PC-9 (cell line): ENCODE measurements around the gene DCAF6. TPM values are rescaled to one million over a fixed set of nuclear protein-coding genes. Genes with fewer than 3 reads are reported as not detected.

Experiments
- BruUV-seq: library from RNA; stranded (reverse); fragments of 400-500 nt; replicated peaks from 2 replicates; lab custom pipeline; 2021; lab: Mats Ljungman, UMichigan
- CTCF ChIA-PET: fragments of 300-600 bp; sonication (Branson Sonifier 250); formaldehyde crosslinking; loops from one replicate; lab custom pipeline; 2022; ENCODE audit warnings: antibody characterized with exemption; lab: Charles Lee
- POLR2A ChIA-PET: fragments of 300-600 bp; sonication (Branson Sonifier 250); formaldehyde crosslinking; loops from one replicate; lab custom pipeline; 2022; ENCODE audit warnings: antibody characterized with exemption; ENCODE audit not compliant: unreplicated experiment; lab: Charles Lee
- DNase-seq, 2 experiments: peaks; one replicate each; pipeline versions ENCODE4 v3.0.0 to v3.0.0-alpha.2; 2015 to 2022; ENCODE audit warnings: mixed read lengths in 1 of 2
- H2AFZ ChIP-seq: fragments of 200-600 bp; sonication (generic); 2 replicates; pipeline ENCODE4 v1.8.1; 2017; ENCODE audit warnings: antibody characterized with exemption
- H3F3A ChIP-seq: fragments of 200-600 bp; sonication (generic); 2 replicates; pipeline ENCODE4 v1.8.1; 2017; ENCODE audit warnings: antibody characterized with exemption, mild to moderate bottlenecking, low read depth; ENCODE audit not compliant: insufficient read depth
- H3K27ac ChIP-seq: fragments of 200-600 bp; sonication (generic); 2 replicates; pipeline ENCODE4 v1.6.1; 2016; ENCODE audit warnings: mixed run types
- H3K27me3 ChIP-seq: fragments of 200-600 bp; sonication (generic); 2 replicates; pipeline ENCODE4 v1.6.1; 2016; ENCODE audit warnings: low read depth, mixed run types; ENCODE audit not compliant: insufficient read depth
- H3K36me3 ChIP-seq: fragments of 200-600 bp; sonication (generic); 2 replicates; pipeline ENCODE4 v1.6.1; 2016; ENCODE audit warnings: low read depth, mixed run types
- H3K4me1 ChIP-seq: fragments of 200-600 bp; sonication (generic); replicated peaks from 2 replicates; pipeline ENCODE4 v1.6.1; 2016; ENCODE audit warnings: mixed run types; ENCODE audit not compliant: insufficient read depth
- H3K4me2 ChIP-seq: fragments of 200-600 bp; sonication (generic); 2 replicates; pipeline ENCODE4 v1.6.1; 2017; ENCODE audit warnings: mixed run types
- H3K4me3 ChIP-seq: fragments of 200-600 bp; sonication (generic); 2 replicates; pipeline ENCODE4 v1.6.1; 2016; ENCODE audit warnings: mixed run types
- H3K79me2 ChIP-seq: fragments of 200-600 bp; sonication (generic); 2 replicates; pipeline ENCODE4 v1.6.1; 2017; ENCODE audit warnings: low read depth, mixed run types
- H3K9me2 ChIP-seq: fragments of 200-600 bp; sonication (generic); 2 replicates; pipeline ENCODE4 v1.8.1; 2017; ENCODE audit warnings: mild to moderate bottlenecking; ENCODE audit not compliant: insufficient read depth
- H3K9me3 ChIP-seq: fragments of 200-600 bp; sonication (generic); 2 replicates; pipeline ENCODE4 v1.8.1; 2016; ENCODE audit warnings: low read depth; ENCODE audit not compliant: insufficient read depth
- H4K20me1 ChIP-seq: fragments of 200-600 bp; sonication (generic); 2 replicates; pipeline ENCODE4 v1.8.1; 2017; ENCODE audit not compliant: insufficient read depth
- CTCF ChIP-seq: fragments of 200-600 bp; sonication (generic); conservative IDR thresholded peaks from 2 replicates; pipeline ENCODE4 v1.6.1; 2017; ENCODE audit warnings: mixed run types, antibody characterized with exemption, mild to moderate bottlenecking, moderate library complexity
- EZH2 ChIP-seq: fragments of 200-600 bp; sonication (generic); IDR thresholded peaks from 2 replicates; pipeline ENCODE4 v1.8.0; 2017; ENCODE audit warnings: antibody characterized with exemption, low read depth
- intact Hi-C: fragments of 100-400 bp; cut with micrococcal nuclease; formaldehyde crosslinking; loops from one replicate; pipeline ENCODE4 v1.10.0; 2022; ENCODE audit not compliant: unreplicated experiment
- total RNA-seq: library from RNA; stranded (reverse); gene quantifications from 2 replicates; pipeline ENCODE4 v1.2.3, GENCODE V29; 2021

DCAF6 gene
- total RNA-seq, 1 experiment from 2014 or later = 77.4 TPM

- H3K27me3 ChIP-seq = no peaks in the 10 kb centered on the region
- H3K4me2 ChIP-seq = peak overlapping the region; percentile 91
- no peaks in the 10 kb centered on the region for H3K9me3 ChIP-seq
- H3K9me2 ChIP-seq = no peaks in the 10 kb centered on the region
- peak in 1 of 2 experiments; percentile 25 for DNase-seq
- H3K79me2 ChIP-seq = peaks cover 78% of the 10 kb centered on the region
- H3K4me1 ChIP-seq = peaks cover 36% of the 10 kb centered on the region
- no peaks in the 10 kb centered on the region for H4K20me1 ChIP-seq
- H3K4me3 ChIP-seq = peak overlapping the region; percentile 82
- ChIA-PET POLR2A (interaction anchor here (0.6 to 1.0 kb wide), 5 partner anchors 115 to 548 kb away, joined by 3 to 6 read pairs (median 5); no protein-coding TSS in a partner anchor), CTCF (interaction anchor here (0.6 kb wide), 1 partner anchor 14 kb away, joined by 4 read pairs; no protein-coding TSS in a partner anchor)
- intact Hi-C loops = loop anchor here (1.0 to 10.0 kb wide), 5 partner anchors 115 to 711 kb away; partner anchors contain the start of genes MPZL1 and POU2F1
- H3K36me3 ChIP-seq = no peaks in the 10 kb centered on the region
- TSS peak; percentile 63 for BruUV-seq
- no peak for TF ChIP-seq CTCF
- no peak for TF ChIP-seq EZH2
- H2AFZ ChIP-seq = peak overlapping the region; percentile 90
- H3F3A ChIP-seq = peaks cover 13% of the 10 kb centered on the region; the same call in 1 of the 2 replicates
- H3K27ac ChIP-seq = peak overlapping the region; percentile 39
Observed at GRCh38 chr1:167935216-167936067, 1.0 kb upstream of the DCAF6 start.

GRCh38 chr1:167936930-167937708, 636 bp downstream of the DCAF6 start, which contains the start of gene MPC2:
Gene MPC2 (minus strand): TSS chr1:167937072. CDS start chr1:167935841, 1,231 bp downstream.
- H4K20me1 ChIP-seq = no peaks in the 10 kb centered on the region
- POLR2A ChIA-PET = interaction anchor here (0.5 to 0.7 kb wide), 5 partner anchors 115 to 1010 kb away, joined by 3 to 10 read pairs (median 5); partner anchors contain the start of genes CREG1 and POU2F1
- CTCF ChIA-PET = interaction anchor here (1.2 kb wide), 1 partner anchor 15 kb away, joined by 4 read pairs; no protein-coding TSS in a partner anchor
- peaks cover 13% of the 10 kb centered on the region; the same call in 1 of the 2 replicates for H3F3A ChIP-seq
- no peaks in the 10 kb centered on the region for H3K9me3 ChIP-seq
- TF ChIP-seq EZH2 = no peak
- TF ChIP-seq CTCF = no peak
- 0 out of 2 replicates have a peak, but pooled peaks cover 4% of the 10 kb centered on the region for H3K36me3 ChIP-seq
- intact Hi-C loops = loop anchor here (1.0 to 10.0 kb wide), 5 partner anchors 117 to 712 kb away; partner anchors contain the start of genes MPZL1 and POU2F1
- H3K27me3 ChIP-seq = no peaks in the 10 kb centered on the region
- H3K27ac ChIP-seq = peak within 1 kb of the TSS; percentile 94
- H3K9me2 ChIP-seq = no peaks in the 10 kb centered on the region
- H2AFZ ChIP-seq = peak within 1 kb of the TSS; percentile 90
- BruUV-seq = TSS peak; percentile 76
- H3K4me1 ChIP-seq = peaks cover 36% of the 10 kb centered on the region
- peak within 1 kb of the TSS; percentile 82 for H3K4me3 ChIP-seq
- peak within 1 kb of the TSS; percentile 91 for H3K4me2 ChIP-seq
- peak; percentile 57 to 60 for DNase-seq
- peaks cover 87% of the 10 kb centered on the region for H3K79me2 ChIP-seq
